ENCODE results near the gene CD74. TPM values are rescaled to one million over a fixed set of nuclear protein-coding genes. Genes with fewer than 3 reads are reported as not detected.

Gene CD74
- total and polyA plus RNA-seq, 2 of the 13 experiments (the other 11 are each of a cell fraction or from before 2014, with no cell fraction given), result 34.1 to 84.4 TPM

GRCh38 chr5:150448952-150449516 is 36.3 kb upstream of the CD74 start (continued):
- TF ChIP-seq FIP1L1 (IDR thresholded peaks at IDR 0.05; ENCODE audit: borderline replicate concordance, insufficient read depth, low read depth, low read length) (no peak), ATF4 (CRISPR knock-in tag; IDR thresholded peaks at IDR 0.05) (peak in 1 of 2 experiments; percentile 5; a peak in 1 of 4 replicates), ZNF562 (CRISPR knock-in tag; IDR thresholded peaks at IDR 0.05; ENCODE audit: borderline replicate concordance) (no peak), ZSCAN5A (CRISPR knock-in tag; IDR thresholded peaks at IDR 0.05; ENCODE audit: borderline replicate concordance) (no peak)

- DNase-seq (ENCODE audit: low spot score) (no peak), FAIRE-seq (no peak), ATAC-seq (no peak)
- Histone ChIP-seq H3K4me1 (ENCODE audit: insufficient read depth, low read length) (peaks cover 33% of the 10 kb centered on the region), H3K4me3 (replicated peaks in 1 of 3; ENCODE audit: insufficient read depth in 1 of 3, low read depth in 2 of 3, low read length in 3 of 3) (peak overlapping the region; percentile 86 to 93 (median 90)), H3K9me3 (ENCODE audit: low read length) (no peaks in the 10 kb centered on the region), H3K4me2 (ENCODE audit: low read depth, low read length) (peak overlapping the region; percentile 89), H4K20me1 (ENCODE audit: insufficient read depth, low read length) (peaks cover 55% of the 10 kb centered on the region), H3K27me3 (ENCODE audit: control insufficient read depth in 1 of 2, insufficient read depth in 2 of 2, low read length in 2 of 2) (no peaks in the 10 kb centered on the region; a peak in 1 of 5 replicates), H2AFZ (ENCODE audit: low read length) (no peak overlapping the region), H3K27ac (ENCODE audit: extremely low read length, insufficient read depth, low read length) (peak overlapping the region; percentile 95), H3K79me2 (ENCODE audit: insufficient read depth, low read length) (peaks cover 35% of the 10 kb centered on the region), H3K36me3 (replicated peaks in 1 of 2; ENCODE audit: control insufficient read depth in 1 of 2, insufficient read depth in 2 of 2, low read length in 2 of 2) (peaks cover 19 to 44% of the 10 kb centered on the region in 2 experiments), H3K9ac (ENCODE audit: insufficient read depth, low read depth, low read length) (peak overlapping the region; percentile 99)
- intact Hi-C loops (cut with micrococcal nuclease; ENCODE audit: unreplicated experiment), result no loop called here
- no peak for TF ChIP-seq ZNF281 (CRISPR knock-in tag; IDR thresholded peaks at IDR 0.05; ENCODE audit: borderline replicate concordance)
- TF ChIP-seq RBFOX2 (IDR thresholded peaks at IDR 0.05; ENCODE audit: low read depth, low read length), result 0 out of 2 replicates have a peak, but pooled peaks have one; percentile 10
- TF ChIP-seq ONECUT2 (CRISPR knock-in tag; IDR thresholded peaks at IDR 0.05), result 0 out of 2 replicates have a peak, but pooled peaks have one; percentile 49
- no peak for TF ChIP-seq GABPA (IDR thresholded peaks at IDR 0.05; ENCODE audit: low read depth, low read length)
- peak; percentile 6; the same call in 1 of the 2 replicates for TF ChIP-seq GABPA (CRISPR knock-in tag; IDR thresholded peaks at IDR 0.05; ENCODE audit: low read depth)
- 16% methylated on average over 4 of the region's 4 CpGs for WGBS (ENCODE audit: low lambda C conversion rate)
- ChIA-PET CTCF (ENCODE audit: low intra/inter-chr PET ratio, low total read pairs) (no interaction called here), POLR2A (no interaction called here)
- in situ Hi-C loops (cut with HindIII; ENCODE audit: extremely low pct_ligation_motif_present, low pct_unique_long_range_greater_than_20kb), result loop anchor here (10.0 kb wide), 1 partner anchor 154 kb away; no protein-coding TSS in a partner anchor
- no TSS peak for BruUV-seq (replicated peaks)
Observed at GRCh38 chr5:150448334-150448733, 35.6 kb upstream of the CD74 start.

All from HepG2 (cell line).